GM21515 (cell line): ENCODE results near the gene RNF213.
"Not testable (repeated sequence)": the region's sequence is repeated elsewhere in the genome, so short reads cannot be mapped to it uniquely, and the experiment has no call there.

Experiments used
- ATAC-seq: cut with Tn5 transposase; IDR thresholded peaks from one replicate; pipeline ENCODE4 v1.9.1; 2021; ENCODE audit not compliant: unreplicated experiment

RNF213 gene

DNA sequence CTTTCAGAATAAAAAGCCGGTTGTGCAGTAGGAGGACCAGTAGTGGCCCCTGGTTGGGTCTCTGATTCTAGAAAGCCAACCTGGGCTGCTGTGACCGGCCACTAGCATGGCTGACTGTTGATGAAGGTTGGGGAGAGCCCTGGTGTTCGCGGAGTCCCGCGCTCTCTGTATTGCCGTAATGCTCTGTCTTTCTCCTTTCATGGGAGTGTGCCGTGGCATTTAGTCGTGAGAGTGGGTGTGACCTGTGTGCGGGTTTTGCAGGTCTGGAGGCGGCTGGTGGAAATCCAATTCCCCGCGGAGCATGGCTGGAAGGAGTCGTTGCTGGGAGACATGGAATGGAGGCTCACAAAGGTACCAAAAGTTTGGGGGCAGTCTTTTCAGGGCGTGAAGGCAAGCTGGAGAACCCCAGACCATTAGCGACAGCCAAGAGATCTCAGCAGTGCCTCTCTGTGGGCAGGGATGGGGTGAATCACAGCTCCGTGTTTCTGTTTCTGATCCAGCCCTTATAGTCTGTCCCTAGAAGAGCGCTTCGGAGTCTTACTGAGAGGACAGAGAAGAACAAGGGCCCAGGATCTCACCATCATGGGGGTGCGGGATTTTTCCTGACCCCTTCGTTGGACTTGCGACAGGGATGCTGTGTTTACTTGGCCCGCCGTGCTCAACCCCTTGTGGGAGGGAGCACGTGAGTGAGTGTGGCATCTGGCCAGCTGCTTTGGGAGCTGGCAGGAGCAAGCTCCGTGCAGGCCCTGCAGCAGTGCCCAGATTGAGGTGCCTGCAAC is 56.5 kb downstream of the RNF213 start:
- ATAC-seq = no peak

DNA sequence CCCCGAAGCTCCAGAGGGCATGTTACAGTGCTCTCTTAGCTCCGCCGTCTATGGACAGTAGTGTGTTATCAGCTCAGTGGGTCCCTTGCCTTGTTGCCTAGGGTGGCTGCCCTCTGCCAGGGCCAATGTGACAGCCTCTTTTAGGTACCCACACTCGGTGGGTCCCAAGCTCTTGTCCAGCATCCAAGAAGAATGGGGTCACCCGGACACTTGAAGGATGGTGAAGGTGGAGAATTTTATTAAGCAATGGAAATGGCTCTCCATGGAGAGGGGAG is 57.0 kb downstream of the RNF213 start:
- no peak for ATAC-seq

DNA sequence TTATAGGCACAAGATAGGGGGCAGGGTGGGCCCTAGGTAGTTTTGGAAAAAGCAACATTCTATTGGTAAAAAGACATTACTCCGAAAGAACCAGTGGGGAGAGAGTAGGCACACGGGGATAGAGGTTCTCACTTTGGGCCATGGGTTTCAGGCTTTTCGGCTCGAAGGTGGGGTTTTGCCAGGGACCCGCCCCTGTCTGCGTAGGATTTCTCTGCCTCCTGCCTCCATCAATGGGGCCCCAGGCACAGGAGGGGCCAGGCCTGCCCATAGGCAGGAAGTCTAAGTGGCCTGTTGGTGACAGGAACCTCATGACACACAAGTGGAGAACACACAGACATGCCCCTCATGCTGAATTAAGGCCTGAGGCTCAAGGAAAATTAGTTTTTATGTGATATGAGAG is 57.5 kb downstream of the RNF213 start:
- ATAC-seq = no peak

- ATAC-seq = no peak
Observed at GRCh38 chr17:80319262-80319998, 58.8 kb downstream of the RNF213 start.

DNA sequence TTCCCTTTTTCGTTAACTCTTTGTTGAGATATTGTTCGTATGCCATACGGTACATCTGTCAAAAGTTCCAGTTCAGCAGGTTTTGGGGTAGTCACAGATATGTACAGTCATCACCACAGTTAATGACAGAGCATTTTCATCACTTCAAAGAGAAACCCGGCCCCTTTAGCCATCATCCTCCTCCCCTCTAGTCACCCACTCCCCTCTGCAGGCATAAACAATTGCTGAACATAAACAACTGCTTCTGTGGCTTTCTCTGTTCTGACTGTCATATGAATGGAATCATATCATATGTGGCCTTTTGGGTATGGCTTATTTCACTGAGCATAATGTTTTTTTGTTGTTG is 59.3 kb downstream of the RNF213 start:
- no peak for ATAC-seq

- ATAC-seq = no peak
Observed at GRCh38 chr17:80320496-80320895, 59.8 kb downstream of the RNF213 start.

- ATAC-seq = no peak
Observed at GRCh38 chr17:80322864-80323263, 62.2 kb downstream of the RNF213 start.

DNA sequence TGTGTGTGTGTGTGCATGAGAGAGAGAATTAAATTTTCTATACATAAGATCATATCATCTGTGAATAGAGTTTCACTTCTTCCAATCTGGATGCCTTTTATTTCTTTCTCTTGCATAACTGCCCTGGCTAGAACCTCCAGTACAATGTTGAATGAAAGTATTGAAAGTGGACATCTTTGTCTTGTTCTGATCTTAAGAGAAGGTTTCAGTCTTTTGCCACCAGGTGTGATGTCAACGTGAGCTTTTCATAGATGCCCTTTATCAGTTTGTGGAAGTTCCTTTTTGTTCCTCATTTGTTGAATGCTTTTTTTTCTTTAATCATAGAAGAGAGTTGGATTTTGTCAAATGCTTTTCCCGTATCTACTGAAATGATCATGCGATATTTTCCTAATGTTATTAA is 63.3 kb downstream of the RNF213 start:
- ATAC-seq = no peak

- no peak for ATAC-seq
Observed at GRCh38 chr17:80327518-80327917, 66.9 kb downstream of the RNF213 start.

GRCh38 chr17:80328634-80329380 is 68.2 kb downstream of the RNF213 start:
- ATAC-seq = no peak

DNA sequence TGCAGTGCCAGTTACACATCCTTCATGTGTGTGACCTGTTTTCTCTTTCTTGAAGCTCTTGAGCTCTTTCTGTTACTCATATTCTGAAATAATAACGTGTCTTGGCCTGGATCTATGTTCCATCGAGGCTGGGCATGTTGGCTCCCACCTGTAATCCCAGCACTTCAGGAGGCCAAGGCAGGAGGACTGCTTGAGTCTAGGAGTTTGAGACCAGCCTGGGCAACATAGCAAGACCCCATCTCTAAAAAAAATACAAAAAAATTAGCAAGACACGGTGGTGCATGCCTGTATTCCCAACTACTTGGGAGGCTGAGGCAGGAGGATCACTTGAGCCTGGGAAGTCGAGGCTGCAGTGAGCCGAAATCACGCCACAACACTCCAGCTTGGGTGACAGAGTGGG is 68.8 kb downstream of the RNF213 start:
- ATAC-seq = not testable (repeated sequence)

- no peak for ATAC-seq
Observed at GRCh38 chr17:80330276-80330675, 69.6 kb downstream of the RNF213 start.

DNA sequence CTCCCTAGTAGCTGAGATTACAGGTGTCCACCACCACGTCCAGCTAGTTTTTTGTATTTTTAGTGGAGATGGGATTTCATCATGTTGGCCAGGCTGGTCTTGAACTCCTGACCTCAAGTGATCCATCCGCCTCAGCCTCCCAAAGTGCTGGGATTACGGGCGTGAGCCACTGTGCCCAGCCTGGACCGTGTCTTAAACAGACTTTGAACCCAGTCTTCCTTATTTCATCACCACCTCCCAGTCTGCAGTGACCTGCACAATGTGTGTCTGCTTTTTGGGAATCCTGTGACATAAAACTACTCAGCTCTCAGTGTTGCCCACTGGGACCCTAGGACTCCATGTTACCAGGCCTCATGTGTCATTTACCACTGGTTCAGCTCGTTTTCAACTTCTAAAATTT is 70.3 kb downstream of the RNF213 start:
- not testable (repeated sequence) for ATAC-seq

DNA sequence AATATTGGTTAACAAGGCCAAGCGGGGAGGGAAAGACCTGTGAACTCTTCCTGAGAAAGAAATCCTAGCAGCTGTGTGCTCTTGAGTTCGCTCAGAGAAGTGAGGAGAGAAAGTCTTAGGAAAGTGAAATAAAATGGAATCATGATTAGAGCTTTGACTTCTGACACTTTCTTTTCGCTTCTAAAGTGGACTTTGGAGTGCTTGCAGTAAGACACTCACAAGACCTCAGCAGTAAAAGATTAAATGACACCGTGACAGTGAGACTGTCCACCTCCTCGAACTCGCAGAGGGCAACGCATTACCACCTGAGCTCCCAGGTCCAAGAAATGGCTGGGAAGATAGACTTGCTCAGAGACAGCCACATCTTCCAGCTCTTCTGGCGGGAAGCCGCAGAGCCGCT is 71.2 kb downstream of the RNF213 start:
- ATAC-seq = no peak

DNA sequence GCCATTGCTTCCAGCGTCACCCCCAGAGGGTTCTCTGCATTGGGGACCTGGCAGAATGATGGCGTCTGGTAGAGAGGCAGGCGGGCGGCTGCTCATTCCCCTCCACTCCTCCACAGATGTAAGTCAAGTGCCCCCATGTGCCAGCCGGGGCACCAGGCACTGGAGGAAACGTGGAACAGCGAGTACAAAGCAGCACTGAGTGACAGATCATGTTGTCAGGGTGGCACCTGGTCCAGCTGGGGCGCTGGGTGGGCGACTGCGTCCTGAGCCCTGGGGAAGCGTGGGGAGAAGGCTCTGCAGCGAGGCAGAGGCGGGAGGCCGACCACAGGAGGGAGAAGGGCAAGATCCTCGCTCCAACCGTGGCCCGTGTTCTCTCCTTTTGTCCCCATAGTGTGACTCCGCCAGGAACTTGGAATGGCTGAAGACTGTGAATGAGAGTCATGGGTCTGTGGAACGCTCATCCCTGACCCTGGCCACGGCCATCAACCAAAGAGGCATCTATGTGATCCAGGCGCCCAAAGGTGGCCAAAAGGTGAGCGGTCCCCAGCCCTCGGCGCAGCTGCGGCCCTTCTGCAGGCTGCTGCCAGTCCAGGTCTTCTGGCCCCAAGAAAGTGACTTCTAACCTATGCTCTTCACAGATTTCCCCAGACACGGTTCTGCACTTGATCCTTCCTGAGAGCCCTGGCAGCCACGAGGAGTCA is 76.7 kb downstream of the RNF213 start:
- no peak for ATAC-seq

DNA sequence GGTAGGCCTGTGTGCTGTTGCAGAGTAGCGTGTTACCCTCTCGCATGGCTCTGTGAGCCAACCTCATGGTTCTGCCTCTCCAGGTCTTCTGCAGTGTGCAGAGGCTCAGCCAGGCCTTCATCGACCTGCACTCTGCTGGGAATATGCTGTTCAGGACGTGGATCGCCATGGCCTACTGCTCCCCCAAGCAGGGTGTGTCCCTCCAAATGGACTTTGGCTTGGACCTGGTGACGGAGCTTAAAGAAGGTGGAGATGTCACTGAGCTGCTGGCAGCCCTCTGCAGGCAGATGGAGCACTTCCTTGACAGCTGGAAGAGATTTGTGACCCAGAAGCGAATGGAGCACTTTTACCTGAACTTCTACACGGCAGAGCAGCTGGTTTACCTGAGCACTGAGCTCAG is 78.5 kb downstream of the RNF213 start:
- no peak for ATAC-seq

DNA sequence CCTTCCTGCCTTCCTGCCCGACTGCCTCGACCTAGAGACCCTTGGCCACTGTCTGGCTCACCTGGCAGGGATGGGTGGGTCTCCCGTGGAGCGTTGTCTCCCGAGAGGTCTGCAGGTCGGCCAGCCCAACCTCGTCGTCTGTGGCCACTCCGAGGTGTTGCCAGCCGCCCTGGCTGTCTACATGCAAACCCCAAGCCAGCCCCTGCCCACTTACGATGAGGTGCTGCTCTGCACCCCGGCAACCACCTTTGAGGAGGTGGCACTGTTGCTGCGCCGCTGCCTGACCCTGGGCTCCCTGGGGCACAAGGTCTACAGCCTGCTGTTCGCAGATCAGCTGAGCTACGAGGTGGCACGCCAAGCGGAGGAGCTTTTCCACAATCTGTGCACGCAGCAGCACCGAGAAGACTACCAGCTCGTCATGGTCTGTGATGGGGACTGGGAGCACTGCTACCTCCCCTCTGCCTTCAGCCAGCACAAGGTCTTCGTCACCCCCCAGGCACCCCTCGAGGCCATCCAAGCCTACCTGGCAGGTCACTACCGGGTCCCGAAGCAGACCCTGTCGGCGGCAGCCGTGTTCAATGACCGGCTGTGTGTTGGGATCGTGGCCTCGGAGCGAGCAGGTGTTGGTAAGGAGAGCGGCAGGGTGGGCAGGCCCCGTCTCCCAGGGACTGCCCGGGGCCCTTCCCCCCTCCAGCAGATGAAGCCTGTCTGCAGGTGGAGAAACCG is 79.2 kb downstream of the RNF213 start:
- ATAC-seq = no peak

GRCh38 chr17:80345321-80345720 is 84.7 kb downstream of the RNF213 start:
- no peak for ATAC-seq

- ATAC-seq = no peak
Observed at GRCh38 chr17:80345841-80346497, 85.3 kb downstream of the RNF213 start.

DNA sequence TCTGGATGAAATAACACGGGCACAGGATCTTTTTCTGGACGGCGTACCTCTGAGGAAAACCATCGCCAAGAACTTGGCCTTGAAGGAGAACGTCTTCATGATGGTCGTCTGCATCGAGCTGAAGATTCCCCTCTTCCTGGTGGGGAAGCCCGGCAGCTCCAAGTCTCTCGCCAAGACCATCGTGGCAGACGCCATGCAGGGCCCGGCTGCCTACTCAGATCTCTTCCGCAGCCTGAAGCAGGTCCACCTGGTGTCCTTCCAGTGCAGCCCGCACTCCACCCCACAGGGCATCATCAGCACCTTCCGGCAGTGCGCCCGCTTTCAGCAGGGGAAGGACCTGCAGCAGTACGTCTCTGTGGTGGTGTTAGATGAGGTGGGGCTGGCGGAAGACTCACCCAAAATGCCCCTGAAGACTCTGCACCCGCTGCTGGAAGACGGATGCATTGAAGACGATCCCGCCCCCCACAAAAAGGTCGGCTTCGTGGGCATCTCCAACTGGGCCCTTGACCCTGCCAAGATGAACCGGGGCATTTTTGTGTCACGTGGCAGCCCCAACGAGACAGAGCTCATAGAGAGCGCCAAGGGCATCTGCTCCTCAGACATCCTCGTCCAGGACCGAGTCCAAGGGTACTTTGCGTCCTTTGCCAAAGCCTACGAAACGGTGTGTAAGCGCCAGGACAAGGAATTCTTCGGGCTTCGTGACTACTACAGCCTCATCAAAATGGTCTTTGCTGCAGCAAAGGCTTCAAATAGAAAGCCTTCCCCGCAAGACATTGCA is 86.0 kb downstream of the RNF213 start:
- no peak for ATAC-seq
